KMS-11 (cell line): ENCODE measurements around the gene TBC1D30.

Experiments
- H2AFZ ChIP-seq: fragments of 200-600 bp; sonication (generic); 2 replicates; pipeline ENCODE4 v1.6.1; 2016; ENCODE audit warnings: antibody characterized with exemption, mixed run types, low read depth
- H3K27ac ChIP-seq: fragments of 200-600 bp; sonication (generic); 2 replicates; pipeline ENCODE4 v1.6.1; 2016; ENCODE audit warnings: mild to moderate bottlenecking, mixed run types
- H3K27me3 ChIP-seq: fragments of 200-600 bp; sonication (generic); 2 replicates; pipeline ENCODE4 v1.6.1; 2017; ENCODE audit warnings: mild to moderate bottlenecking, low read depth, mixed run types, moderate library complexity; ENCODE audit not compliant: insufficient read depth
- H3K36me3 ChIP-seq: fragments of 200-600 bp; sonication (generic); 2 replicates; pipeline ENCODE4 v1.6.1; 2017; ENCODE audit warnings: mild to moderate bottlenecking, mixed run types; ENCODE audit not compliant: insufficient read depth
- H3K4me1 ChIP-seq: fragments of 200-600 bp; sonication (generic); 2 replicates; pipeline ENCODE4 v1.6.1; 2016; ENCODE audit warnings: mild to moderate bottlenecking, low read depth, mixed run types; ENCODE audit not compliant: poor library complexity, severe bottlenecking
- H3K4me2 ChIP-seq: fragments of 200-600 bp; sonication (generic); 2 replicates; pipeline ENCODE4 v1.7.0; 2016; ENCODE audit warnings: mild to moderate bottlenecking, mixed run types
- H3K4me3 ChIP-seq: fragments of 200-600 bp; sonication (generic); IDR thresholded peaks from 2 replicates; pipeline ENCODE4 v1.6.1; 2017; ENCODE audit warnings: low read depth, low read length, mixed read lengths; ENCODE audit not compliant: insufficient read depth
- H3K79me2 ChIP-seq: fragments of 200-600 bp; sonication (generic); 2 replicates; pipeline ENCODE4 v1.6.1; 2016; ENCODE audit warnings: low read depth, mixed run types; ENCODE audit not compliant: insufficient read depth
- H3K9ac ChIP-seq: fragments of 200-600 bp; sonication (generic); 2 replicates; pipeline ENCODE4 v1.6.1; 2016; ENCODE audit warnings: mild to moderate bottlenecking, mixed run types
- H4K20me1 ChIP-seq: fragments of 200-600 bp; sonication (generic); 2 replicates; pipeline ENCODE4 v1.6.1; 2016; ENCODE audit warnings: mild to moderate bottlenecking, mixed run types; ENCODE audit not compliant: insufficient read depth
- TF ChIP-seq, protein P1 (sequence below): fragments of 200-600 bp; sonication (generic); conservative IDR thresholded peaks from 2 replicates; pipeline ENCODE4 v1.6.1; 2017; ENCODE audit warnings: low read depth, mild to moderate bottlenecking, antibody characterized with exemption, low read length, moderate library complexity, mixed read lengths

TBC1D30 gene

DNA sequence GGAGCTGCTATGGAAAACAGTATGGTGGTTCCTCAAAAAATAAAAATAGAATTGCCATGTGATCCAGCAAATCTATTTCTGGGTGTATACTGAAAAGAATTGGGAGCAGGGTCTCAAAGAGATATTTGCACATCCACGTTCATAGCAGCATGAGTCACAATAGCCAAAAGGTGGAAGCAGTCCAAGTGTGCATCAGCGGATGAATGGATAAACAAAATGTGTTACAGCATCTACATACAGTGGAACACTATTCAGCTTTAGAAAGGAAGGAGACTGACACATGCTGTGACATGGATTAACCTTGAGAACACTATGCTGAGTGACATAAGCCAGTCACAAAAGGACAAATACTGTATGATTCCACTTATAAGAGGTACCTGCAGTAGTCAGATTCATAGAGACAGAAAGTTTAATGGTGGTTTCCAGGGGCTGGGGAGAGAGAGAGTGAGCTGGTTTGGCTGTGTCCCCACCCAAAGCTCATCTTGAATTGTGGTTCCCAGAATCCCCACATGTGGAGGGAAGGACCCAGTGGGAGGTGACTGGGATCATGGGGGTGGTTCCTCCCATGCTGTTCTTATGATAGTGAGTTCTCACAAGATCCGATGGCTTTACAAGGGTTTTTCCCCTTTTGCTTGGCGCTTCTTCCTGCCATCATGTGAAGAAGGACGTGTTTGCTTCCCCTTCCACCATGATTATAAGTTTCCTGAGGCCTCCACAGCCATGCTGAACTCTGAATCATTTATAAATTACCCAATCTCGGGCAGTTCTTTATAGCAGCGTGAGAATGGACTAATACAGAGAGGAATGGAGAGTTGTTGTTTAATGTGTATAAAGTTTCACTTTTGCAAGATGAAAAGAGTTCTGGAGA, 17.6 kb upstream of the TBC1D30 start:
- peak overlapping the region; percentile 89 for H3K4me2 ChIP-seq

DNA sequence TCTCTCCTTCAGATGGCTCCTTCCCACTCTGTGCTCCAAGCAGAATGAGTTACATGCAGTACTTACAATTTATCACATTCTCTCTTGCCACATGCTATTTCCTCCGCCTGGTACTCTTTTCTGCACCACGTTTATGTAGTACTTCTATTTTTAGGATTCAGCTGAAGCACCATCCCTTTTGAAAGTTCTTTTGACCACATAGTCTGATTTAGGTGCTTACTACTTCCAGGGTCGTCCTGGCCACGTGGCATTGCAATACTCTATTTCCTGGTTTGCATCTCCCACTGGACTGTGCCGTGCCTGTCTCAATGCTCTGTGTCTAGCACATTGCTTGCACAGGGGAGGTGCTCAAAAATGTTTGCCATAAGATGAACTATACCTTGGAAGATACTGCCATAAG, 16.3 kb upstream of the TBC1D30 start:
- H2AFZ ChIP-seq = peak overlapping the region; percentile 88
- H3K4me3 ChIP-seq = no peak overlapping the region

More for the DNA sequence above, 17.6 kb upstream of the TBC1D30 start:
- Histone ChIP-seq H2AFZ (no peak overlapping the region), H3K4me1 (peaks cover 22% of the 10 kb centered on the region), H3K27me3 (no peaks in the 10 kb centered on the region), H3K4me3 (no peak overlapping the region), H3K9ac (no peak overlapping the region), H3K36me3 (no peaks in the 10 kb centered on the region), H3K27ac (no peak overlapping the region), H4K20me1 (no peaks in the 10 kb centered on the region), H3K79me2 (no peaks in the 10 kb centered on the region)
- TF ChIP-seq, protein P1, sequence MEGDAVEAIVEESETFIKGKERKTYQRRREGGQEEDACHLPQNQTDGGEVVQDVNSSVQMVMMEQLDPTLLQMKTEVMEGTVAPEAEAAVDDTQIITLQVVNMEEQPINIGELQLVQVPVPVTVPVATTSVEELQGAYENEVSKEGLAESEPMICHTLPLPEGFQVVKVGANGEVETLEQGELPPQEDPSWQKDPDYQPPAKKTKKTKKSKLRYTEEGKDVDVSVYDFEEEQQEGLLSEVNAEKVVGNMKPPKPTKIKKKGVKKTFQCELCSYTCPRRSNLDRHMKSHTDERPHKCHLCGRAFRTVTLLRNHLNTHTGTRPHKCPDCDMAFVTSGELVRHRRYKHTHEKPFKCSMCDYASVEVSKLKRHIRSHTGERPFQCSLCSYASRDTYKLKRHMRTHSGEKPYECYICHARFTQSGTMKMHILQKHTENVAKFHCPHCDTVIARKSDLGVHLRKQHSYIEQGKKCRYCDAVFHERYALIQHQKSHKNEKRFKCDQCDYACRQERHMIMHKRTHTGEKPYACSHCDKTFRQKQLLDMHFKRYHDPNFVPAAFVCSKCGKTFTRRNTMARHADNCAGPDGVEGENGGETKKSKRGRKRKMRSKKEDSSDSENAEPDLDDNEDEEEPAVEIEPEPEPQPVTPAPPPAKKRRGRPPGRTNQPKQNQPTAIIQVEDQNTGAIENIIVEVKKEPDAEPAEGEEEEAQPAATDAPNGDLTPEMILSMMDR = no peak

DNA sequence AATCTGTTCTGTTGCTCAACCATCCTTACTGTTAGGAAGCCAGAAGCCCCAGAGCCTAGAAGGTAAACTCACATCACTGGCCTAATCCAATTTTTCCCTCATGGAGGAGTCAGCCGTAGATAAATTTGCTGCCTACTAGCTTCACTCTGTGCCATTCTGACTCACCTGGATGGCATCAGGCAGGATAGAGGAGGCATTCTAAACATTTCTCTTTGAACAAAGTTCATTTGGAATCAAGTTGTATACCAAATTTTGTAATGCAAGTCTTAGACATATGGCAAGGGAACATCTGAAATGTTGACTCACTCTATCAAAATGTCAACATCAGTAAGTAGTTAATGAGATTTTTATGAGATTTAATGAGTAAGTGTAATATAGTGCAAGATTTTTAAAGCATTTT, 13.6 kb upstream of the TBC1D30 start:
- Histone ChIP-seq H3K36me3 (no peaks in the 10 kb centered on the region), H3K79me2 (no peaks in the 10 kb centered on the region), H4K20me1 (no peaks in the 10 kb centered on the region), H3K4me3 (no peak overlapping the region), H3K4me1 (peaks cover 17% of the 10 kb centered on the region), H3K9ac (no peak overlapping the region), H2AFZ (no peak overlapping the region), H3K27me3 (no peaks in the 10 kb centered on the region), H3K27ac (no peak overlapping the region), H3K4me2 (no peak overlapping the region)
- TF ChIP-seq, protein P1 = no peak

More for the DNA sequence above, 16.3 kb upstream of the TBC1D30 start:
- peak overlapping the region; percentile 29; the same call in 1 of the 2 replicates for H3K9ac ChIP-seq
- H3K4me1 ChIP-seq = peaks cover 17% of the 10 kb centered on the region
- H3K27ac ChIP-seq = peak overlapping the region; percentile 31
- no peaks in the 10 kb centered on the region for H3K79me2 ChIP-seq
- TF ChIP-seq, protein P1 = no peak
- H3K27me3 ChIP-seq = no peaks in the 10 kb centered on the region
- H3K4me2 ChIP-seq = peak overlapping the region; percentile 89
- H4K20me1 ChIP-seq = no peaks in the 10 kb centered on the region
- H3K36me3 ChIP-seq = no peaks in the 10 kb centered on the region

DNA sequence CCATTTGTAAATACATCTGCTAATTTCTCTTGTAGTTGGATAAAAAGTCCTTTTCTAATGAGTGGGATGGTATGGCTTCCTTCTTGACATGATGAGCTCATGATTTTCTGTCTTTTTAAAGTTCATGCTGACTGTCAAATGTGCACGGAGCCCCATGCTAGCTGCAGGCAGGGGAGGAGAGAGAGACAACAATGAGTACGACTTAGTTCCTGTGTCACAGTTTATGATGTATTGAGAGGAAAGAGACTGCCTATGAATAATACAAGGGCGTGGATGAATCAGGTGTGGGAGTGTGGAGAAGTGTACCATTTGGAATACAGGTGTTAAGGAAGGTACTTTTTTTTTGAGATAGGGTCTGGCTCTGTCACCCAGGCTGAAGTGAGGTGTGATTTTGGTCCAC, 10.7 kb upstream of the TBC1D30 start:
- Histone ChIP-seq H3K79me2 (no peaks in the 10 kb centered on the region), H3K27me3 (no peaks in the 10 kb centered on the region), H3K4me1 (no peaks in the 10 kb centered on the region), H3K27ac (no peak overlapping the region), H3K9ac (no peak overlapping the region), H3K36me3 (no peaks in the 10 kb centered on the region), H3K4me3 (no peak overlapping the region), H4K20me1 (no peaks in the 10 kb centered on the region), H2AFZ (no peak overlapping the region), H3K4me2 (no peak overlapping the region)
- TF ChIP-seq, protein P1 = no peak
